MCF 10A (cell line): ENCODE data around the gene STOM. TPM values are rescaled to one million over a fixed set of nuclear protein-coding genes. Genes with fewer than 3 reads are reported as not detected.

ENCODE experiments used
- BruUV-seq: library from RNA; stranded (reverse); fragments of 400-500 nt; replicated peaks from 2 replicates; lab custom pipeline; 2021; lab: Mats Ljungman, UMichigan
- CTCF ChIA-PET: fragments of 300-600 bp; sonication (Branson Sonifier 250); formaldehyde crosslinking; extraction: SDS; loops from one replicate; lab custom pipeline; 2021; ENCODE audit warnings: antibody characterized with exemption, inconsistent platforms; lab: Yijun Ruan, JAX
- POLR2A ChIA-PET: fragments of 300-600, 350-650 bp; sonication (Branson Sonifier 250); formaldehyde crosslinking; extraction: SDS; loops from one replicate; lab custom pipeline; 2020; ENCODE audit warnings: antibody characterized with exemption, inconsistent platforms; lab: Yijun Ruan, JAX
- DNase-seq: peaks from one replicate; pipeline ENCODE4 v3.0.0-alpha.2; 2018; ENCODE audit not compliant: unreplicated experiment
- H3K27ac Mint-ChIP-seq: one replicate; pipeline ENCODE4 v1.8.0; 2022; ENCODE audit warnings: mild to moderate bottlenecking, low read depth, mixed read lengths; ENCODE audit not compliant: unreplicated experiment
- H3K27me3 Mint-ChIP-seq: one replicate; pipeline ENCODE4 v1.8.0; 2022; ENCODE audit warnings: mixed read lengths; ENCODE audit not compliant: insufficient read depth, unreplicated experiment
- H3K36me3 Mint-ChIP-seq: one replicate; pipeline ENCODE4 v1.8.0; 2022; ENCODE audit warnings: mild to moderate bottlenecking, moderate library complexity, mixed read lengths; ENCODE audit not compliant: insufficient read depth, unreplicated experiment
- H3K4me1 Mint-ChIP-seq: one replicate; pipeline ENCODE4 v1.8.0; 2022; ENCODE audit warnings: mixed read lengths; ENCODE audit not compliant: insufficient read depth, unreplicated experiment
- H3K4me3 Mint-ChIP-seq: one replicate; pipeline ENCODE4 v1.8.0; 2022; ENCODE audit warnings: mild to moderate bottlenecking, moderate library complexity, mixed read lengths; ENCODE audit not compliant: unreplicated experiment
- H3K9me3 Mint-ChIP-seq: one replicate; pipeline ENCODE4 v1.8.0; 2022; ENCODE audit warnings: mixed read lengths; ENCODE audit not compliant: unreplicated experiment
- intact Hi-C: fragments of 100-400 bp; cut with micrococcal nuclease; formaldehyde crosslinking; loops from 2 replicates; pipeline ENCODE4 v1.14.1; 2022
- total RNA-seq: library from RNA; stranded (reverse); gene quantifications from 2 replicates; pipeline ENCODE4 v1.2.3, GENCODE V29; 2022
- TF ChIP-seq, protein P1 (sequence below): fragments of 200-600 bp; IDR thresholded peaks from one replicate; pipeline ENCODE4 v1.8.0; 2022; ENCODE audit warnings: antibody characterized with exemption, mild to moderate bottlenecking; ENCODE audit not compliant: unreplicated experiment

STOM gene
- total RNA-seq, 1 experiment from 2014 or later: 231 TPM

DNA sequence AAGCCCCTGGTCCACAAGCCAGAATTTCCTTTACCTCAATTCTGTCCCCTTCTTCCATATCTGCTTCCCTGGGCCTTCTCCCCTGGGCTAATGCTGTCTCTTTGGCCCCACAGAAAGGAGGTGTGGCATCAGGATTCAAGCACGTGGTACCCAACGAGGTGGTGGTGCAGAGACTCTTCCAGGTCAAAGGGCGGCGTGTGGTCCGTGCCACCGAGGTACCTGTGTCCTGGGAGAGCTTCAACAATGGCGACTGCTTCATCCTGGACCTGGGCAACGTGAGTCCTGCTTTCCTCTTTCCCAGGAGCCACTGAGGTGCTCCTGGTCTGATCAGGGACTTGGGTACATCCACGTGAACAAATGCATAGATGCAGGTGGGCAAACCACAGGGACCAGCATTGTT is 59.5 kb downstream of the STOM start:
- TF ChIP-seq, protein P1, sequence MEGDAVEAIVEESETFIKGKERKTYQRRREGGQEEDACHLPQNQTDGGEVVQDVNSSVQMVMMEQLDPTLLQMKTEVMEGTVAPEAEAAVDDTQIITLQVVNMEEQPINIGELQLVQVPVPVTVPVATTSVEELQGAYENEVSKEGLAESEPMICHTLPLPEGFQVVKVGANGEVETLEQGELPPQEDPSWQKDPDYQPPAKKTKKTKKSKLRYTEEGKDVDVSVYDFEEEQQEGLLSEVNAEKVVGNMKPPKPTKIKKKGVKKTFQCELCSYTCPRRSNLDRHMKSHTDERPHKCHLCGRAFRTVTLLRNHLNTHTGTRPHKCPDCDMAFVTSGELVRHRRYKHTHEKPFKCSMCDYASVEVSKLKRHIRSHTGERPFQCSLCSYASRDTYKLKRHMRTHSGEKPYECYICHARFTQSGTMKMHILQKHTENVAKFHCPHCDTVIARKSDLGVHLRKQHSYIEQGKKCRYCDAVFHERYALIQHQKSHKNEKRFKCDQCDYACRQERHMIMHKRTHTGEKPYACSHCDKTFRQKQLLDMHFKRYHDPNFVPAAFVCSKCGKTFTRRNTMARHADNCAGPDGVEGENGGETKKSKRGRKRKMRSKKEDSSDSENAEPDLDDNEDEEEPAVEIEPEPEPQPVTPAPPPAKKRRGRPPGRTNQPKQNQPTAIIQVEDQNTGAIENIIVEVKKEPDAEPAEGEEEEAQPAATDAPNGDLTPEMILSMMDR: no peak
- CTCF ChIA-PET: interaction anchor here (4.4 kb wide), 1 partner anchor 10 kb away, joined by 20 read pairs; no protein-coding TSS in a partner anchor
- H3K36me3 Mint-ChIP-seq: peaks cover 30% of the 10 kb centered on the region
- no peaks in the 10 kb centered on the region for H3K27me3 Mint-ChIP-seq
- H3K4me3 Mint-ChIP-seq: no peak overlapping the region
- no peaks in the 10 kb centered on the region for H3K9me3 Mint-ChIP-seq
- no peaks in the 10 kb centered on the region for H3K4me1 Mint-ChIP-seq
- no peak overlapping the region for H3K27ac Mint-ChIP-seq
- POLR2A ChIA-PET: no interaction called here
- DNase-seq: no peak
- intact Hi-C loops: no loop called here
- BruUV-seq: no TSS peak

DNA sequence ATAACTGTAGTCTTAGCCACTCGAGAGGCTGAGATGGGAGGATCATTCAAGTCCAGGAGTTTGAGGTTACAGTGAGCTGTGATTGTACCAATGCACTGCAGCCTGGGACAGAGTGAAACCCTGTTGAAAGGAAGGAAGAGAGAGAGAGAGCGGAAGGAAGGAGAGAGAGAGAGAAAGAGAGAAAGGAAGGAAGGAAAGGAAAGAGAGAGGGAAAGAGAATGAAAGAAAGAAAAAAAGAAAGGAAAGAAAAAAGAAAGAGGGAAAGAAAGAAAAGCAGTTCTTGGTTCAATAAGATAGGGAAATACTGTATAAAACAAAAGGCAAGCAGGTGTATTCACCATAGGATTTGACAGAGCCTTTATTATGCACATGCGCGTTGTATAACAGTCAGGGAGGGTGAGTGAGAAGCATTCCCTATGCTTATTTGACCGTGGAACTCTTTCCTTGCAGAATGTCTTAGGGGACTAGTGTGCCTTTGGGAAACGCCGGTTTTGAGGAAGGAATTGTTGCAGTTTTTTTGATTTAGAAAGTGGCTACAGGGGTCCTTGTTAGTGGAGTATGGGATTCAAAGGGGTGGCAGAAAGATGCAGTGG is 60.1 kb downstream of the STOM start:
- CTCF ChIA-PET: interaction anchor here (1.0 to 4.4 kb wide), 2 partner anchors 10 to 97 kb away, joined by 5 to 20 read pairs; no protein-coding TSS in a partner anchor
- no peaks in the 10 kb centered on the region for H3K4me1 Mint-ChIP-seq

DNA sequence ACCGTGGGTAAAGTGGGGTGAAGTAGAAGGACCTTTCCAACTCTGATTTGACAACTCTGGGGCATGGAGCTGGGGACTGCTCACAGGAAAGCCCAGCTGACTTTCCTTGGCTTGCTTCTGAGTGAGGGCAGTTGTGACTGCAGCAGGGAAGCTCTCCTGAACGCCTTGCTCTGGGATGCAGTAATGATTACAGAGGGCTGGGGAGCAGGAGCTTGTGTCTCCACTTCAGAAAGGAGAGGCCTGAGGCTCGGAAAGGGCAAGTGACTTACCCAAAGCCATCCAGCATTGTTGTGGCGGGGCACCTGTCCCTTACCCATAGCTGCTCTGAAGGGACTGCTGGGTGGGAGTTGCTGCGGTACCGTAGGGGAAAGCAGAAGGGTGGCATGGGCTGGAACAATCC is 60.9 kb downstream of the STOM start:
- Mint-ChIP-seq H3K36me3 (peaks cover 23% of the 10 kb centered on the region), H3K27me3 (no peaks in the 10 kb centered on the region), H3K9me3 (no peaks in the 10 kb centered on the region), H3K4me3 (no peak overlapping the region), H3K27ac (no peak overlapping the region), H3K4me1 (peaks cover 3% of the 10 kb centered on the region)
- DNase-seq: no peak
- ChIA-PET CTCF (interaction anchor here (0.5 to 4.4 kb wide), 4 partner anchors 11 to 96 kb away, joined by 3 to 20 read pairs (median 10); no protein-coding TSS in a partner anchor), POLR2A (interaction anchor here (0.6 to 1.0 kb wide), 2 partner anchors 10 to 553 kb away, joined by 3 read pairs; no protein-coding TSS in a partner anchor)
- intact Hi-C loops: no loop called here
- no TSS peak for BruUV-seq
- TF ChIP-seq, protein P1: no peak

More for the DNA sequence above, 60.1 kb downstream of the STOM start:
- intact Hi-C loops: no loop called here
- Mint-ChIP-seq H3K27ac (no peak overlapping the region), H3K36me3 (peaks cover 28% of the 10 kb centered on the region), H3K27me3 (no peaks in the 10 kb centered on the region), H3K9me3 (no peaks in the 10 kb centered on the region), H3K4me3 (no peak overlapping the region)
- no TSS peak for BruUV-seq
- no peak for DNase-seq
- POLR2A ChIA-PET: interaction anchor here (1.0 kb wide), 1 partner anchor 11 kb away, joined by 3 read pairs; no protein-coding TSS in a partner anchor
- TF ChIP-seq, protein P1: no peak

DNA sequence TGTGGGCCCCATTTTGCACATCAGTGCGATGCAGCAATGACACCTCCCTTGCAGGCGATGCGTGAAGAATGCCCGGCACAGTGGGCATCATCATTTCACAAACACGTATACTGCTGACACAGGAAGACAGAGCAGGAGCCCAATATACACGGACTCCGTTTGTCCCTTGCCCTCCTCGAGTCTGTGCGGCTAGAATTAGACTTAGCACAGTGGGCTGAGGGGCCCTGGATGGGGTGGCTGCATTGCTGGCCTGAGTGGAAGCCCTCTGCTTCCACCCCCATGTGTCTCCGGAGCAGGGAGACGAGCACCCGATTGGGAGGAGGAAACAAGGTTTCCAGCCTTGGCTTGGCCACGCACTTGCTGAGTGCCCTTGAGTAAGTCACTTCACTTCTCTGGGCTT is 61.3 kb downstream of the STOM start:
- CTCF ChIA-PET: interaction anchor here (0.5 to 4.4 kb wide), 3 partner anchors 12 to 36 kb away, joined by 3 to 20 read pairs (median 16); no protein-coding TSS in a partner anchor
- no TSS peak for BruUV-seq

More for the DNA sequence above, 61.3 kb downstream of the STOM start:
- Mint-ChIP-seq H3K9me3 (no peaks in the 10 kb centered on the region), H3K4me1 (peaks cover 7% of the 10 kb centered on the region), H3K4me3 (no peak overlapping the region), H3K27ac (no peak overlapping the region), H3K27me3 (no peaks in the 10 kb centered on the region), H3K36me3 (peaks cover 20% of the 10 kb centered on the region)
- intact Hi-C loops: no loop called here
- DNase-seq: no peak
- POLR2A ChIA-PET: interaction anchor here (0.6 kb wide), 1 partner anchor 552 kb away, joined by 3 read pairs; no protein-coding TSS in a partner anchor
- TF ChIP-seq, protein P1: no peak
